ENCODE measurements around the gene PLCG2.
"Not testable (repeated sequence)": the region's sequence is repeated elsewhere in the genome, so short reads cannot be mapped to it uniquely, and the experiment has no call there.

PLCG2 gene

GRCh38 chr16:81796583-81797346 is 17.7 kb downstream of the PLCG2 start:
- no peak for TF ChIP-seq CTCF (IDR thresholded peaks at IDR 0.05; ENCODE audit: low read depth, low read length, missing control alignments)
- H3K4me3 ChIP-seq (replicated peaks; ENCODE audit: low read depth, low read length) = no peak overlapping the region
- no peak for DNase-seq (ENCODE audit: extremely low read depth, low read depth)

- TF ChIP-seq CTCF (IDR thresholded peaks at IDR 0.05; ENCODE audit: low read depth, low read length, missing control alignments) = no peak
- no peak overlapping the region for H3K4me3 ChIP-seq (replicated peaks; ENCODE audit: low read depth, low read length)
- DNase-seq (ENCODE audit: extremely low read depth, low read depth) = no peak
These were observed 18.4 kb downstream of the PLCG2 start for GRCh38 chr16:81797443-81797842.

- TF ChIP-seq CTCF (IDR thresholded peaks at IDR 0.05; ENCODE audit: low read depth, low read length, missing control alignments) = no peak
- DNase-seq (ENCODE audit: extremely low read depth, low read depth) = no peak
- H3K4me3 ChIP-seq (replicated peaks; ENCODE audit: low read depth, low read length) = no peak overlapping the region
These were observed 19.4 kb downstream of the PLCG2 start for GRCh38 chr16:81798311-81799137.

- DNase-seq (ENCODE audit: extremely low read depth, low read depth) = no peak
- no peak for TF ChIP-seq CTCF (IDR thresholded peaks at IDR 0.05; ENCODE audit: low read depth, low read length, missing control alignments)
- H3K4me3 ChIP-seq (replicated peaks; ENCODE audit: low read depth, low read length) = no peak overlapping the region
These were observed 20.0 kb downstream of the PLCG2 start for GRCh38 chr16:81799138-81799504.

- H3K4me3 ChIP-seq (replicated peaks; ENCODE audit: low read depth, low read length); DNase-seq (ENCODE audit: extremely low read depth, low read depth): not testable (repeated sequence)
These were observed 22.6 kb downstream of the PLCG2 start for GRCh38 chr16:81801724-81802123.

GRCh38 chr16:81803332-81803731 is 24.2 kb downstream of the PLCG2 start:
- TF ChIP-seq CTCF (IDR thresholded peaks at IDR 0.05; ENCODE audit: low read depth, low read length, missing control alignments) = no peak
- no peak for DNase-seq (ENCODE audit: extremely low read depth, low read depth)

GRCh38 chr16:81804134-81804610 is 25.1 kb downstream of the PLCG2 start:
- no peak overlapping the region for H3K4me3 ChIP-seq (replicated peaks; ENCODE audit: low read depth, low read length)
- no peak for TF ChIP-seq CTCF (IDR thresholded peaks at IDR 0.05; ENCODE audit: low read depth, low read length, missing control alignments)
- no peak for DNase-seq (ENCODE audit: extremely low read depth, low read depth)

More at GRCh38 chr16:81803332-81803731, 24.2 kb downstream of the PLCG2 start:
- H3K4me3 ChIP-seq (replicated peaks; ENCODE audit: low read depth, low read length) = no peak overlapping the region

All from HFF-Myc (cell line).